ENCODE data around the gene SLC25A10.
A peak's percentile ranks its signal among the peaks of the same experiment; 100 is the strongest.

SLC25A10 gene

DNA sequence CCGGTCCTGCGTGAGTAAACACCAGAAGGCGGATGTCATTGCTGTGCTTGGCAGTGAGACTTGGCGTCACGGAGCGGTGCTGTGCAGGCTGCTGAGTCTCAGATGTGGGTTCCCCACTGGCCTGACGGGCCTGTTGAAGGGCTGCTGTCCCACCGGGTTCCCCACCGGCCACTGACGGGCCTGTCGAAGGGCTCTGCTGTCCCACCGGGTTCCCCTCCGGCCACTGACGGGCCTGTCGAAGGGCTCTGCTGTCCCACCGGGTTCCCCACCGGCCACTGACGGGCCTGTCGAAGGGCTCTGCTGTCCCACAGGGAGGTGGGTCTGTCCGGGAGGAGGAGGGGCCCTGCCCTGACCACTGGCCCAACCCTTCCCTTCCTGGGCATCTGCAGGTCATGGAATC is 25.5 kb upstream of the SLC25A10 start:
- no peak for DNase-seq (ENCODE audit: extremely low read depth in 1 of 2, low read depth in 1 of 2)

DNA sequence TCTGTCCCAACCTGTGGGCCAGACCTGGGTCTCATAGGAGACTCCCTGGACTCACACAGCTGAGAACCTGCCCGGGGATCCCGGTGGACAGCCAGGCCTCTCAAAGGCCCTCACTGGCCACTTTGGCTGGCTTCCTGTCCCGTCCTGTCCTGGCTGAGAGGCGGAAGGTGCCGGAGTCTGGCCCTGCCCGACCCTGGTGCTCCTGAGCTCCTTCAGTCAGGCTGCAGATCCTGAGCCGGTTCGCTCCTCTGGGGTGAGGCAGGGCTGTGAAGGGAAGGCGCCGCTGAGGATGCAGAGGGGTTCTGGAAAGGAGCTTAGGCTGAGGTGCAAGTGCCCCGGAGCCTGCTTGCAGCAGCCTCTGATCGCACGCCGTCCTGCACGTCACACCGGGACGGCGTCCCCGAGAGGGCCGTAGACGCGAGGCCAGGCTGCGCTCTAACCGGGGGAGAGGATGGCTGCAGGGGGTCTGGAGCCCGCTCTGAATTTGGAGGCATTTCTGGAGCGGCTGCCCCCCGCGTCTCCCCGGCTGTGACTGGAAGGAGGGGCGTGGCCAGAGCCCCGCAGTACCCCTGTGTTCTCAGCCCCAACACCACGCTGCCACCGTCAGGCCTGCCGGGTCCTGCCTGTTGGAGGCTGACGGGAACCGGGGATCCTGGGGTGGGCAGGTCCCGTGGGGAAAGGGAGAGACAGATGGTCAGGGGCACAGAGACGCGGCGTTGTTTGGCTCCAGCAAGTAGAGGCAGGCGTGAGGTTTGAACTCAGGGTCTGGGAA is 24.1 kb upstream of the SLC25A10 start:
- no peak for DNase-seq (ENCODE audit: extremely low read depth in 1 of 2, low read depth in 1 of 2)

DNA sequence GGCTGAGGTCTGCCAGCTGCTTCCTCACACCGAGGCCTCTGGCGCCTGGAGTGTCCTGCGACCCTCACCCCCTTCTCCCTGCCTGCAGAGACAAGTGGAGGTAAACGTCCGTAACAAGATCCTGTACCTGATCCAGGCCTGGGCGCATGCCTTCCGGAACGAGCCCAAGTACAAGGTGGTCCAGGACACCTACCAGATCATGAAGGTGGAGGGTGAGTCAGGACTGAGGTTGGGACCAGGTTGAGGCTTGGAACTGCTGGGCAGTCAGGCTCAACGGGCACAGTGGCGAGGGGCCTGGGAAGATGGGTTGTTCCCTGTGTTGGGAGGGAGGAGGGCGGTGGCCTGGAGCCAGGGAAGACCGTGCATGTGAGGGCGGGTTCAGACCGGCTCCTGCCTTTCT is 23.5 kb upstream of the SLC25A10 start:
- no peak for DNase-seq (ENCODE audit: extremely low read depth in 1 of 2, low read depth in 1 of 2)

DNA sequence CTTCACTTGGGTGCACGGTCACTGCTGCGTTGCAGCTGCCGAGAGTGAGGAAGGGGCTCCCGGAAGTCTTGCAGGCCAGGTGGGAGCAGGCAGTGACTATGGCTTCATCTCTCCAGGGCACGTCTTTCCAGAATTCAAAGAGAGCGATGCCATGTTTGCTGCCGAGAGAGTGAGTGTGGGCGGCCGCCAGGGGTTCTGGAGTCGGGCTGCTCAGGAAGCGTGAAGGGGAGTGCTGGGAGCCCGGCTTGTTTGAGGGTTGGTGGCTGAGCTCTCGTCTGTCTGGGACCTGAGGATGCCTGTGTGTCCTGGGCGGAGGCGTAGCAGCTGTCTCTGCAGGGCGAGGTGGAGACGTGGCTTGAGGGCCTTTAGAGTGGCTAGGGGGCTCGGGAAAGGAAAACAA is 22.0 kb upstream of the SLC25A10 start:
- DNase-seq (ENCODE audit: extremely low read depth in 1 of 2, low read depth in 1 of 2), result no peak

DNA sequence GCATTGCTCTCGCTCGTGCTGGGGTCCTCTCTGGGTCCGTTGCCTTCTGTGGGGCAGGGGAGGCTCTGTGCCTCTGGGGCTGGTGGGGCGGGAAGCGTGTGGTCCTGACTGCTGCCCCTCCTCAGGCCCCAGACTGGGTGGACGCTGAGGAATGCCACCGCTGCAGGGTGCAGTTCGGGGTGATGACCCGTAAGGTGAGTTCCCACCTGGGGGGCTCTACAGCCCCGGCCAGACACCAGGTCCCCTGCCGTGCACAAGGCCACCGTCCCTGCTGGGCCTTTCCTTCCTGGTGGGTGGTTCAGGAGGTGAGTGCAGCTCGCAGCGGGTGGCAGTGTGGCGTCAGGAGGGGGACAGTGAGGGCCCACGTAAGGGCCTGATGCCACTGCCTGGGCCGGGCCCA is 21.5 kb upstream of the SLC25A10 start:
- no peak for DNase-seq (ENCODE audit: extremely low read depth in 1 of 2, low read depth in 1 of 2)

DNA sequence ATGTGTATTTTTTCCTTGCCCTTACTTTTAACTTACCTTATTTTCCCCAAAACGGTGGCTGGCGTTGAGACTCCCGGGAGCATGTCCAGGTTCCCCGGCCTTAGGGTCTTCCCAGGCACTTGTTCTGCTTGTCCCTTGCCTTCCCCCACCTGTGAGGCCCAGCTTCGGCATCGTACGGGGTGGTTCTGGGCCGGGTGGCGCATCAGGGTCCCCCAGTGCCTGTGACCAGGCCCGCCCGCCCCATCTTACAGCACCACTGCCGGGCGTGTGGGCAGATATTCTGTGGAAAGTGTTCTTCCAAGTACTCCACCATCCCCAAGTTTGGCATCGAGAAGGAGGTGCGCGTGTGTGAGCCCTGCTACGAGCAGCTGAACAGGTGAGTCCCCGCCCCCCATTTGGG is 20.9 kb upstream of the SLC25A10 start:
- no peak for DNase-seq (ENCODE audit: extremely low read depth in 1 of 2, low read depth in 1 of 2)

DNA sequence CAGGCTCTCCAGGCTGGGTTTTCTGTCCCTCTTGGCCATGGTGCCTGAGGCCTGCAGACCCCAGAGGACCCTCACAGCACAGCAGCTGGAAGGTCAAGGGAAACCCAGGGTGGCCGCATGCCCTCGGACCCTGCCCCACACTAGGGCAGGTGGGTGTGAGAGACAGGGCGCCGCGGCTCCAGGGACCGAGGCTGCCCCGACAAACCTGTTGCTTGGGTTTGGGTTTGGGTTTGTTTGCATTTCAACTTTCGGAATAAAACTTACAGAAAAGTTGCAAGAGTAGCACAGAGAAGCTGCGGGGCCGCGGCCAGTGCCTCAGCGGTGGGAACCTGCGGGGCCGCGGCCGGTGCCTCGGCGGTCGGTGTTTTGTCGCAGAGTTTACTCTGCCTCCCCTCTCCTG is 20.5 kb upstream of the SLC25A10 start:
- DNase-seq (ENCODE audit: extremely low read depth in 1 of 2, low read depth in 1 of 2), result no peak

DNA sequence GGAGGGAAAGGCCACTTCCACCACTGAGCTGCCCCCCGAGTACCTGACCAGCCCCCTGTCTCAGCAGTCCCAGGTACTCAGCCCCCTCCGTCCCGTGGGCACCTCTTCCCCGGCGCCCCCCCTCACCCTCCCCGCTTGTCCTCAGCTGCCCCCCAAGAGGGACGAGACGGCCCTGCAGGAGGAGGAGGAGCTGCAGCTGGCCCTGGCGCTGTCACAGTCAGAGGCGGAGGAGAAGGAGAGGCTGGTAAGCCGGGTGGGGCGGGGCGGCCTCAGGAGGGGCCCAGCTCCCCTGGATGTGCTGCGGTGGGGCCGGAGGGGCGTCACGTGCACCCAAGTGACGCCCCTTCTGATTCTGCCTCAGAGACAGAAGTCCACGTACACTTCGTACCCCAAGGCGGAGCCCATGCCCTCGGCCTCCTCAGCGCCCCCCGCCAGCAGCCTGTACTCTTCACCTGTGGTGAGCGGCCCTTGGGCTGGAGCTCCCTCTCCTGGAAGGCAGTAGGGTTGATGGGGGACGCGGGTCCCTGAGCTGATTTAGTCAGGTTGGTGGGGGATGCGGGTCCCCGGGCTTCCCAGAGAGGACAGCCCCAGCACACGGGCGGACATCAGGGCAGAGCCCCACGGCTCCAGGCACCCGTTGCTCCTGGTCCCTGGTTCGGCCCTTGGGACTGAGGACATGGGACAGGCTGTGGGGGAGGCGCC is 18.4 kb upstream of the SLC25A10 start:
- no peak for DNase-seq (ENCODE audit: extremely low read depth in 1 of 2, low read depth in 1 of 2)

DNA sequence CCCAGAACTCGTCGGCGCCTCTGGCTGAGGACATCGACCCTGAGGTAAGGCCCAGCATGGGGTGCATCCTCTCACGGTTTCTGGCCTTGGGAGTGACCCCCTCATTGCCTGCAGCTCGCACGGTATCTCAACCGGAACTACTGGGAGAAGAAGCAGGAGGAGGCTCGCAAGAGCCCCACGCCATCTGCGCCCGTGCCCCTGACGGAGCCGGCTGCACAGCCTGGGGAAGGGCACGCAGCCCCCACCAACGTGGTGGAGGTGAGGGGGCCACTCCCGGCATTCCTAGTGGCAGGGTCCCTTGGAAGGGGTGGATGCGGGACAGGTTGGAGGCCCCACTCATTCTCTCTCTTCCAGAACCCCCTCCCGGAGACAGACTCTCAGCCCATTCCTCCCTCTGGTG is 17.3 kb upstream of the SLC25A10 start:
- DNase-seq (ENCODE audit: extremely low read depth in 1 of 2, low read depth in 1 of 2), result no peak

DNA sequence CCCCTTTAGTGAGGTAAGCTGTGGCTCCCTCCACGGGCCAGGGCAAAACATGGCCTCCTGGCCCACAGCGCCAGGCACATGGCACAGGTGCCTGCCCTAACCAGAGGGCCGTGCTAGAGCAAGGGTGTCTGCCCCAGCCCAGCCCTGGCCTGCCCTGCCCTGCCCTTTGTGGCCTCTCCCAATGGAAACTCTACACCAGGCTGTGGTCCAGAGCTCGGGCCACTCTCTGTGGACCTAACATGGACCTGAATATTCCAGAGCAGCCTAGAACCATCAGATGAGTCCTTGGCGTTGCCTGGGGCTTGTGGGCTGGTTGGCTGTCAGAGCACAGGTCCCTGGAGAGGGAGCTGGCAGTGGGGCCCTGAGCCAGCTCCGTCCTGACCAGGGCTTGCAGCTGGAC is 16.9 kb upstream of the SLC25A10 start:
- no peak for DNase-seq (ENCODE audit: extremely low read depth in 1 of 2, low read depth in 1 of 2)

DNA sequence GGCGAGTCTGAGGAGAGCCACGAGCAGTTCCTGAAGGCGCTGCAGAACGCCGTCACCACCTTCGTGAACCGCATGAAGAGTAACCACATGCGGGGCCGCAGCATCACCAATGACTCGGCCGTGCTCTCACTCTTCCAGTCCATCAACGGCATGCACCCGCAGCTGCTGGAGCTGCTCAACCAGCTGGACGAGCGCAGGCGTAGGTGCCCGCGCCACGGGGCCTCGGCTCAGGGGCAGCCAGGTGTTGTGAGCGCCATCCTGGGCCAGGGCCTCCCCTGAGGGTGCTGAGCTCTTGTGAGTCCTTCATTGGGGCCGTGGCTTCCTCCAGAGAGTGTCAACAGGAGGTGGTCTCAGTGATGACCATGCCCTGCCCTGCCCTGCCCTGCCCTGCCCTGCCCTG is 16.3 kb upstream of the SLC25A10 start:
- no peak for DNase-seq (ENCODE audit: extremely low read depth in 1 of 2, low read depth in 1 of 2)

DNA sequence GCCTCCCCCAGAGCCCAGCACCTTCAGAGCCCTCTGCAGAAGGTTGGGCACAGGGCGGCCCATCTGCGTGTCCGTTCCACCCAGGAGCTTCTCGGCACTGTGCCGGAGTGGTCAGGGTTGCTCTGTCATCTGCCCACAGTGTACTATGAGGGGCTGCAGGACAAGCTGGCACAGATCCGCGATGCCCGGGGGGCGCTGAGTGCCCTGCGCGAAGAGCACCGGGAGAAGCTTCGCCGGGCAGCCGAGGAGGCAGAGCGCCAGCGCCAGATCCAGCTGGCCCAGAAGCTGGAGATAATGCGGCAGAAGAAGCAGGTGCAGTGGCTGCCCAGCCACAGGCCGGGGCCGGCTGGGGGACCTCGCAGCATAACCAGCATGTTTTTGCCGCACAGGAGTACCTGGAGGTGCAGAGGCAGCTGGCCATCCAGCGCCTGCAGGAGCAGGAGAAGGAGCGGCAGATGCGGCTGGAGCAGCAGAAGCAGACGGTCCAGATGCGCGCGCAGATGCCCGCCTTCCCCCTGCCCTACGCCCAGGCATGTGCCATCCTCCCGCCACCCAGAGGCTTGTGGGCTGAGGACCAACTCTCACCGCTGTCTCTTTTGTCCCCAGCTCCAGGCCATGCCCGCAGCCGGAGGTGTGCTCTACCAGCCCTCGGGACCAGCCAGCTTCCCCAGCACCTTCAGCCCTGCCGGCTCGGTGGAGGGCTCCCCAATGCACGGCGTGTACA is 15.7 kb upstream of the SLC25A10 start:
- no peak for DNase-seq (ENCODE audit: extremely low read depth in 1 of 2, low read depth in 1 of 2)

DNA sequence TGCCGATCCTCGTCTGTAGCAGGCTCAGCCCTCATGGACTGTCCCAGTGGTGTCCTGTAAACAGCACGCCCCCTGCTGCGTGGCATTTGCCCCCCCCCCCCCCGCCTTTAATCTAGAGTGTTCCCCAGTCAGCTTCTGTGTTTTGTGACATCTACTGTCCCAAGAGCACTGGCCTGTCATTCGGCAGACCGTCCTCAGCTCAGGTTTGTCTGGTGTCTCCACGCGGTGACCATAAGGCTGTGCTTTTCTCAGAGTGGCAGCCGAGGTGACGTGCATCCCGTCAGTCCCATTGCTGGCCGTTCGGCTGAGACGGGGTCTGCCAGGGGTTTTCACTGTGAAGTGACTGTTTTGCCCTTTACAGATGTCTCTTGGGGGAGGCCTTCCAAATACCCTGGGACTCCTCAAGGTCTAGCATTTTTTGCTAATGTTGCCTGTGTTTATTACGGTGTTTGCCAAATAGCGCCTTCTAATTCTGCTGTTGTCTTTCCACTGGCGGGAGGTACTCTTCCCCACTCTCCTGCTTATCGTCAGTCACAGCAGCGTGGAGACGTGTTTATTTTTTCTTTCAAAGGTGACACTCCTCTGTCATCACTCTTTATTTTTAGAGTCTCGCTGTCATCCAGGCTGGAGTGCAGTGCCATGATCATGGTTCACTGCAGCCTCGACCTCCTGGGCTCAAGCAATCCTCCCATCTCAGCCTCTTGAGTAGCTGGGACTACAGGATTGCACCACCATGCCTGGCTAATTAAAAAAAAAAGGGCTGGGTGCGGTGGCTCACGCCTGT is 14.6 kb upstream of the SLC25A10 start:
- no peak for DNase-seq (ENCODE audit: extremely low read depth in 1 of 2, low read depth in 1 of 2)

DNA sequence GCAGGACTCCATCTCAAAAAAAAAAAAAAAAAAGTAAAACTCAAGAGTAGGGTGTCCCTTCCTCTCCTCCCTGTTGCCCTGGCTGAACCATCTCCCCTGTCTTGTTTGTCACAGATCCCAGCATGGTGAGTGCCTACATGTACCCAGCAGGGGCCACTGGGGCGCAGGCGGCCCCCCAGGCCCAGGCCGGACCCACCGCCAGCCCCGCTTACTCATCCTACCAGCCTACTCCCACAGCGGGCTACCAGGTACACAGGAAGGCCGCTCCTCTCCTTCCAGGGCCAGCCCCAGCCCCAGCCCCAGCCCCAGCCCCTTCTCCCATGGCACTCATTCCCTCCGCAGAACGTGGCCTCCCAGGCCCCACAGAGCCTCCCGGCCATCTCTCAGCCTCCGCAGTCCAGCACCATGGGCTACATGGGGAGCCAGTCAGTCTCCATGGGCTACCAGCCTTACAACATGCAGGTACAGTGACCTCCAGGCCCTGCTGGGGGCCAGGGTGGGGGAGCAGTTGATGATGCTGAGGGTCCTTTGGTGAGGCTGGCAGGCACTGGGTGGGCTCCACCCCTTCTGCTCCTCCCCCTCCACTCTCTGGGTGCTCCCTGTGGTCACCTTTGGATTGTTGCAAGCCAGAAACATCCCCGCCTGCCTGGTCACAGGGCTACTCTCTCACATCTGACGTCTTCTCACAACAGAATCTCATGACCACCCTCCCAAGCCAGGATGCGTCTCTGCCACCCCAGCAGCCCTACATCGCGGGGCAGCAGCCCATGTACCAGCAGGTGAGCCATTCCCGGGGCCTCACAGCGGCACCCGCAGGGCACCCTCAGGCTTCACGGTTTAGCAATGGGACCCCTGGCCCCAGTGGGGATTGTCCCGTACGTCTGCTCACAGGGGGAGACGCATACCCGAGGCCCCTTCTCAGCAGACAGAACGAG is 11.5 kb upstream of the SLC25A10 start:
- DNase-seq (ENCODE audit: extremely low read depth in 1 of 2, low read depth in 1 of 2), result no peak

DNA sequence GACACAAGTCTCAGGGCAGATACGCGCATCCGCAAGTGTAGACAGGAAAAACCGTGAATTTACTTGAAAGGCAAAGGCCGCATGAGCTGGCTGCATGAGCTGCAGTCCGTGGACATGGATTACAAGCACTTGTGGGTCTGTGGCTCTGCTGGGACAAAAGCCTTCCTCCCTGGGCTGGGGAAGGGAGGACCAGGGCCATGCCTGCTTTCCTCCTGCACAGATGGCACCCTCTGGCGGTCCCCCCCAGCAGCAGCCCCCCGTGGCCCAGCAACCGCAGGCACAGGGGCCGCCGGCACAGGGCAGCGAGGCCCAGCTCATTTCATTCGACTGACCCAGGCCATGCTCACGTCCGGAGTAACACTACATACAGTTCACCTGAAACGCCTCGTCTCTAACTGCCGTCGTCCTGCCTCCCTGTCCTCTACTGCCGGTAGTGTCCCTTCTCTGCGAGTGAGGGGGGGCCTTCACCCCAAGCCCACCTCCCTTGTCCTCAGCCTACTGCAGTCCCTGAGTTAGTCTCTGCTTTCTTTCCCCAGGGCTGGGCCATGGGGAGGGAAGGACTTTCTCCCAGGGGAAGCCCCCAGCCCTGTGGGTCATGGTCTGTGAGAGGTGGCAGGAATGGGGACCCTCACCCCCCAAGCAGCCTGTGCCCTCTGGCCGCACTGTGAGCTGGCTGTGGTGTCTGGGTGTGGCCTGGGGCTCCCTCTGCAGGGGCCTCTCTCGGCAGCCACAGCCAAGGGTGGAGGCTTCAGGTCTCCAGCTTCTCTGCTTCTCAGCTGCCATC is 10.6 kb upstream of the SLC25A10 start:
- no peak for DNase-seq (ENCODE audit: extremely low read depth in 1 of 2, low read depth in 1 of 2)

DNA sequence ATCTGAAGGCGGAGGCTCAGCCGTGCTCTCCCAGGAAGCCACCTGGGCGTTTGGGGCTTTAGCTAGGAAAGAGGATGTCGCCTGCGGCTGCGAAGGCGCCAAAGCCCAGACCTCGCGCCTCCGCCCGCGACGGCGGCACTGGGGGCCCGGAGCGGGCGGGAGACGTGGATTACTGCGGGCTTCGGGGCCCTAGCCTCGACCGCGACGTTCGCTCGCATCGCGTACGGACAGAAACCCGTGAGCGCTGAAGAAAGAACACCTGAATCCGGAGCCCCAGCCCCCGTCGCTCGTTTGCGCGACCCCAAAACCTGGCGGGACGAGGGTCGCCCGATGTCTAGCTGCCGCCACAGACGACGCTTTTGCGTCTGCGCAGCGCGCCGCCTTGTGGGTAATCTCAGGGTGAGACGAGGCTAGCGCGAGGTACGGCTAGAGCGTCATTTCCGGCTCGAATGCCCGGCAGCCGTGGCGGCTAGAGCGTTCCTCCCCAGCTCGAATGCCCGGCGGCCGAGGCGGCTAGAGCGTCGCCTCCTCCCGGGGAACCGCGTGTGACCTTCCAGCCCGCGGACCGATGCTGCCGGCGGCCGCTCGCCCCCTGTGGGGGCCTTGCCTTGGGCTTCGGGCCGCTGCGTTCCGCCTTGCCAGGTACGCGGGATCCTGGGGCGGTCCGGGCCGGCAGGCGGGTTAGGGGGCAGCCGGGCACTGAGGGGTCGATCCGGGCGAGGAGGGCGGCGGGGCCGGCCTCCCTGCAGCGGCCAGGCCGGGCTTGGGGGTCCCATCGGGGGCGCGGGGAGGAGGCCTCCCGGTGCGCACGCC is 8.9 kb upstream of the SLC25A10 start, which contains the start of gene MRPL12:
TSS of gene MRPL12 (plus strand) at position 434 of the 813 bp plus-strand sequence. CDS start at position 569, 135 bp downstream.
- peak; percentile 71 to 82 for DNase-seq (ENCODE audit: extremely low read depth in 1 of 2, low read depth in 1 of 2)

DNA sequence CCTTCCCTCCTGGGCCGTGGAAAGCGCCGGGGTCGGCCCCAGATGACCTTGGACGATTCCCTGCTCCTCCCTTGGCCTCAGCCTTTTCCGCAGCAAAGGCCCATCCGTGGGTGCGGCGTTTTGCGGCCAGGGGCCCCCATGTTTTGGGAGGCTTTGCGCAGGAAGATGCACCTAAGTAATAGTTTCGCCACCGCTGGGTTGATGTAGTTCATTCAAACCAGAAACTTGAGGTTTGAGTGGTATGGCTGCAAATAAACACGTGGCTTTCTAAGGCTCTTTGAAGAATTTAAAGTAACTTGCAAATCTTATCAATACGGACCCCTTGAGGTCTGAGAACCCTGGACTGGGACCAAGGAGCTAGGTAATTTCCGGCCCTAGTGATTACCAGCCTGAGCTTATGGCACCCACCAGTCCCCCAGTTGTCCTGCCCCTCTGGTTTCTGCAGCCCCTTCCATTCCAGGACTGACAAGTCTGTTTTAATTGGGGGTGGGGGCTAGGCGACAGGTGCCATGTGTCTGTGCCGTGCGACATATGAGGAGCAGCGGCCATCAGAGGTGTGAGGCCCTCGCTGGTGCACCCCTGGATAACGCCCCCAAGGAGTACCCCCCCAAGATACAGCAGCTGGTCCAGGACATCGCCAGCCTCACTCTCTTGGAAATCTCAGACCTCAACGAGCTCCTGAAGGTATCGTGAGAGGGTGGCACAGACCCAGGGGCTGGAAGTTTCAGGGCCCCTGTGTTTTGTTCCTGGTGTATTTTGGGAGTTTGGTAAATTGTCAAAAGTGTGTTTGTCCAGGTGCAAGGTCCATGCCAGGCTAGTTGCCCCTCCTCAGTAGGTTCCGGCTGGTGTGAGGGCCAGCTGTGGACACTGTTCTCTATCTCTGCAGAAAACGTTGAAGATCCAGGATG is 8.1 kb upstream of the SLC25A10 start:
- DNase-seq (ENCODE audit: extremely low read depth in 1 of 2, low read depth in 1 of 2), result no peak

Measured in activated CD8-positive, alpha-beta memory T cell treated with anti-CD3 and anti-CD28 coated beads for 1 hour (primary cell).